Gastroesophageal sphincter (tissue), 4 donors: Measurements from ENCODE around the gene APOBEC3F. TPM values are rescaled to one million over a fixed set of nuclear protein-coding genes. Genes with fewer than 3 reads are reported as not detected.
"Not testable (repeated sequence)": the region's sequence is repeated elsewhere in the genome, so short reads cannot be mapped to it uniquely, and the experiment has no call there.

Source experiments
- ATAC-seq: fragments of 150-250 bp; one replicate; pipeline ENCODE4 v1.9.1; 2016; ENCODE audit warnings: mild to moderate bottlenecking, moderate library complexity
- H3K27ac ChIP-seq, 4 donors: fragments of 200-600 bp; sonication (generic) in 3 of 4; 1 replicate in 3 of 4; 2 replicates in 1 of 4; pipeline ENCODE4 v1.5.1; 2016 to 2019
- H3K27me3 ChIP-seq: fragments of 200-600 bp; sonication (generic); one replicate; pipeline ENCODE4 v1.5.1; 2019
- H3K36me3 ChIP-seq, 2 donors: fragments of 200-600 bp; sonication (generic); one replicate each; pipeline ENCODE4 v1.5.1; 2019; ENCODE audit warnings: control low read depth in 1 of 2
- H3K4me1 ChIP-seq, 3 donors: fragments of 200-600 bp; sonication (generic); 1 replicate in 2 of 3; 2 replicates in 1 of 3; pipeline ENCODE4 v1.5.1; 2016 to 2019; ENCODE audit warnings: control low read depth in 2 of 3
- H3K4me3 ChIP-seq, 2 donors: fragments of 200-600 bp; sonication (generic); one replicate each; pipeline ENCODE4 v1.5.1; 2019; ENCODE audit warnings: mild to moderate bottlenecking in 1 of 2, moderate library complexity in 1 of 2
- H3K9me3 ChIP-seq, 3 donors: fragments of 200-600 bp; sonication (generic); one replicate each; pipeline ENCODE4 v1.5.1; 2017 to 2019; ENCODE audit warnings: control low read depth in 2 of 3
- CTCF ChIP-seq, 4 experiments: fragments of 200-600 bp in 2 of 4; fragments of 450-650 bp in 2 of 4; sonication (generic) in 1 of 4; IDR thresholded peaks; one replicate each; pipeline ENCODE4 v1.5.1; 2017 to 2019; ENCODE audit warnings: antibody characterized with exemption in 4 of 4, mild to moderate bottlenecking in 2 of 4, moderate library complexity in 2 of 4
- EP300 ChIP-seq: sonication (generic); formaldehyde crosslinking; IDR thresholded peaks from one replicate; pipeline ENCODE4 v1.6.1; 2017; ENCODE audit warnings: antibody characterized with exemption, mild to moderate bottlenecking
- POLR2A ChIP-seq, 2 donors: fragments of 450-650 bp; IDR thresholded peaks; one replicate each; pipeline ENCODE4 v1.6.1; 2017; ENCODE audit warnings: antibody characterized with exemption in 2 of 2, mild to moderate bottlenecking in 2 of 2, moderate library complexity in 1 of 2
- POLR2AphosphoS5 ChIP-seq: sonication (generic); formaldehyde crosslinking; IDR thresholded peaks from one replicate; pipeline ENCODE4 v1.6.1; 2017; ENCODE audit warnings: antibody characterized with exemption
- WGBS, 2 donors: methylation state at CpG; one replicate each; pipeline ENCODE4 v1.1.5; 2018; ENCODE audit warnings: low coverage in 1 of 2; 5-methylcytosine and 5-hydroxymethylcytosine counted together
- total RNA-seq, 4 donors: library from RNA; depleted of rRNA; stranded (reverse); fragments of >200 nt; gene quantifications; one replicate each; pipeline ENCODE4 v1.1.0, GENCODE V29; 2016

The APOBEC3F gene
- total RNA-seq, 4 donors from 2014 or later = 0.57 to 4.0 (median 1.9) TPM

- H3K36me3 ChIP-seq = no peaks in the 10 kb centered on the region
- no peak overlapping the region for H3K27ac ChIP-seq
- H3K4me1 ChIP-seq = no peaks in the 10 kb centered on the region
- H3K9me3 ChIP-seq = no peaks in the 10 kb centered on the region
- WGBS, 2 donors = 68 to 84% methylated on average over 10 to 11 of the region's 13 CpGs
- H3K27me3 ChIP-seq = no peaks in the 10 kb centered on the region
- TF ChIP-seq EP300 (no peak), POLR2A (IDR thresholded peaks at IDR 0.05) (no peak), CTCF (IDR thresholded peaks at IDR 0.05) (no peak), POLR2AphosphoS5 (no peak)
- no peak overlapping the region for H3K4me3 ChIP-seq
- ATAC-seq = no peak
These were observed 27.5 kb downstream of the APOBEC3F start for GRCh38 chr22:39068033-39068785.

- Histone ChIP-seq H3K27ac (no peak overlapping the region), H3K4me3 (no peak overlapping the region), H3K4me1 (no peaks in the 10 kb centered on the region), H3K27me3 (no peaks in the 10 kb centered on the region), H3K36me3 (no peaks in the 10 kb centered on the region), H3K9me3 (no peaks in the 10 kb centered on the region)
- no peak for ATAC-seq
- TF ChIP-seq EP300 (no peak), CTCF (IDR thresholded peaks at IDR 0.05) (no peak), POLR2A (IDR thresholded peaks at IDR 0.05) (no peak)
- 86 to 89% methylated on average over 4 to 6 of the region's 7 CpGs for WGBS, 2 donors
These were observed 29.5 kb downstream of the APOBEC3F start for GRCh38 chr22:39070186-39070585.

GRCh38 chr22:39072581-39072981 lies 31.9 kb downstream of the APOBEC3F start:
- H3K4me1 ChIP-seq, H3K9me3 ChIP-seq, H3K27me3 ChIP-seq, H3K36me3 ChIP-seq, H3K4me3 ChIP-seq, H3K27ac ChIP-seq, ATAC-seq: not testable (repeated sequence)
- peak in 1 of 2 donors; percentile 14 for TF ChIP-seq POLR2A (IDR thresholded peaks at IDR 0.05)
- 89% methylated on average over 4 to 5 of the region's 7 CpGs for WGBS, 2 donors

GRCh38 chr22:39073981-39074380 lies 33.3 kb downstream of the APOBEC3F start:
- Histone ChIP-seq H3K4me3 (no peak overlapping the region), H3K27ac (no peak overlapping the region), H3K27me3 (no peaks in the 10 kb centered on the region), H3K4me1 (peaks cover 0 to 13% (median 4%) of the 10 kb centered on the region in 3 donors), H3K9me3 (no peaks in the 10 kb centered on the region), H3K36me3 (no peaks in the 10 kb centered on the region)
- ATAC-seq = no peak
- TF ChIP-seq EP300 = no peak
- TF ChIP-seq POLR2A (IDR thresholded peaks at IDR 0.05) = no peak
- no peak for TF ChIP-seq CTCF (IDR thresholded peaks at IDR 0.05)
- no peak for TF ChIP-seq POLR2AphosphoS5
- WGBS, 2 donors = 52 to 66% methylated on average over 2 of the region's 2 CpGs

- Histone ChIP-seq H3K36me3 (peaks cover 0 to 17% of the 10 kb centered on the region in 2 donors), H3K27ac (peak overlapping the region in 3 of 4 donors; percentile 47 to 83 (median 53)), H3K4me3 (peak overlapping the region; percentile 28 to 50), H3K4me1 (peaks cover 0 to 13% (median 4%) of the 10 kb centered on the region in 3 donors)
- peak; percentile 90 for ATAC-seq
- not testable (repeated sequence) for H3K27me3 ChIP-seq, H3K9me3 ChIP-seq
- WGBS, 2 donors = 76% methylated on average over 5 of the region's 24 CpGs; no CpG with 5 or more reads in 1 of the 2 donors
These were observed 35.7 kb downstream of the APOBEC3F start for GRCh38 chr22:39076155-39077025.
